Activated naive CD4-positive, alpha-beta T cell treated with anti-CD3 and anti-CD28 coated beads, Interleukin-2, amount 50 U/mL, for 72 hours (primary cell): Measurements from ENCODE around the gene OSBPL10. TPM values are rescaled to one million over a fixed set of nuclear protein-coding genes. Genes with fewer than 3 reads are reported as not detected.
"Not testable (repeated sequence)": the region's sequence is repeated elsewhere in the genome, so short reads cannot be mapped to it uniquely, and the experiment has no call there.

Source experiments
- ATAC-seq, 2 donors: fragments of 150-1000 bp; cut with Tn5 transposase; 2 replicates each; pipeline ENCODE4 v1.10.0; 2021; ENCODE audit warnings: mild to moderate bottlenecking in 2 of 2, moderate library complexity in 2 of 2
- DNase-seq, 2 donors: peaks; one replicate each; pipeline ENCODE4 v3.0.0; 2021 to 2022; ENCODE audit warnings: low spot score in 2 of 2
- H3K27ac Mint-ChIP-seq, 2 donors: one replicate each; pipeline ENCODE4 v1.8.0; 2022; ENCODE audit warnings: mild to moderate bottlenecking in 2 of 2, mixed read lengths in 2 of 2
- H3K36me3 Mint-ChIP-seq, 2 donors: one replicate each; pipeline ENCODE4 v1.8.0; 2022; ENCODE audit warnings: mixed read lengths in 2 of 2
- H3K9me3 Mint-ChIP-seq, 2 donors: one replicate each; pipeline ENCODE4 v1.8.0; 2022; ENCODE audit warnings: mixed read lengths in 2 of 2
- total RNA-seq, 2 donors: library from RNA; stranded (reverse); gene quantifications; one replicate each; pipeline ENCODE4 v1.2.3, GENCODE V29; 2022

The OSBPL10 gene, protein sequence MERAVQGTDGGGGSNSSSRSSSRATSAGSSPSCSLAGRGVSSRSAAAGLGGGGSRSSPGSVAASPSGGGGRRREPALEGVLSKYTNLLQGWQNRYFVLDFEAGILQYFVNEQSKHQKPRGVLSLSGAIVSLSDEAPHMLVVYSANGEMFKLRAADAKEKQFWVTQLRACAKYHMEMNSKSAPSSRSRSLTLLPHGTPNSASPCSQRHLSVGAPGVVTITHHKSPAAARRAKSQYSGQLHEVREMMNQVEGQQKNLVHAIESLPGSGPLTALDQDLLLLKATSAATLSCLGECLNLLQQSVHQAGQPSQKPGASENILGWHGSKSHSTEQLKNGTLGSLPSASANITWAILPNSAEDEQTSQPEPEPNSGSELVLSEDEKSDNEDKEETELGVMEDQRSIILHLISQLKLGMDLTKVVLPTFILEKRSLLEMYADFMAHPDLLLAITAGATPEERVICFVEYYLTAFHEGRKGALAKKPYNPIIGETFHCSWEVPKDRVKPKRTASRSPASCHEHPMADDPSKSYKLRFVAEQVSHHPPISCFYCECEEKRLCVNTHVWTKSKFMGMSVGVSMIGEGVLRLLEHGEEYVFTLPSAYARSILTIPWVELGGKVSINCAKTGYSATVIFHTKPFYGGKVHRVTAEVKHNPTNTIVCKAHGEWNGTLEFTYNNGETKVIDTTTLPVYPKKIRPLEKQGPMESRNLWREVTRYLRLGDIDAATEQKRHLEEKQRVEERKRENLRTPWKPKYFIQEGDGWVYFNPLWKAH
- 10 to 100 TPM in 1 of 2 donors, 1 to 10 TPM in 1; 1.1 to 32.6 TPM for total RNA-seq

DNA sequence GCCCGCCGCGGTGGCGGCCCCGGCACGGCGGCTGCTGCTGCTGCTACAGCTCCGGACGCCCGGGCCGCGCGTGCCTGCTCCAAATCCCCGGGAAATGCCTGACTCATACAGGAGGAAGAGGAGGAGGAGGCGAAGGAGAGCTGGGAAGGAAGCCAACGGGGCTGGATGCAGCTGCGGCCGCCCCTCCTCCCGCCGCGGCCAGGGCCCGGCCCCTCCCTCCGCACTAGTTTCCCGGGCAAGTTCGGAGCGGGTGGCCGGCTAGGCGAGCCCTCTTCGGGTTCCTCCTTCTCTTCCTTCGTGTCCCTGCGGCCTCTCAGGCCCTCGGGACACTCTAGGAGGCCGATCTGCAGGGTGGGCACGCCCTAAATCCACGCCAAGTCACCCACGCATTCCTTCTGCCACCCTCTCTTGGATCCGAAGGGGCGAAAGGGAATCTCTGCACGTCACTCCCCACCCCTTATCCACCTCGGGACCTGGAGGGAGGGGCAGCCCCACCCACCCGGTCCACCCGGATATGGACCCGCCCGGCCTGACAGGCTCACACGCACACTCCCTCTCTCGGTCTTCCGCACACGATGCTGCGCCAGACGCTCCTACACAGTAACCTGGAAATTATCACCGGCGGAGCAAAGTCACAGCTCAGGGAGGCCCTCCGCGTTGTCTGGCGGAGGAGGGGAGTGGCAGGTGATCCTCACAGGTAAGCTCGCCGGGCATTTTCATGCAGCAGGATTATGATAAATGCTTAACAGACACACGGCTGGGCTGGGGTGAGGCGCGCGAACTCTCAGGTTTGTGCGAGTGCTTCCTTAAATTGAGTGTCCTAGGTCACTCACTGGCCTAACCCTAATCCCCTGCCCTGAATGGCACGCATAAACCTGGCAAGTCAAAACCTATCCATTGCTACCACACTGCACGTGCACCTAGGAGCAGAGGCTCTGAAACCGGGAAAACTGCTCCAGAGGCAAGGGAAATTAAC, at the start of gene OSBPL10, which contains the start of gene ZNF860:
OSBPL10 (minus strand) TSS at position 57 of the 976 bp plus-strand sequence. CDS start 83 bp downstream, outside the sequence.
ZNF860 (plus strand) TSS at position 545 of the 976 bp plus-strand sequence. CDS start 7,330 bp downstream, outside the sequence.
- peak; percentile 13 to 29 for ATAC-seq
- peak in 1 of 2 donors; percentile 33 for DNase-seq
- peaks cover 8 to 33% of the 10 kb centered on the region in 2 donors for H3K36me3 Mint-ChIP-seq
- H3K27ac Mint-ChIP-seq = peak within 1 kb of the TSS in 1 of 2 donors; percentile 89
- H3K9me3 Mint-ChIP-seq = peaks cover 0 to 11% of the 10 kb centered on the region in 2 donors

DNA sequence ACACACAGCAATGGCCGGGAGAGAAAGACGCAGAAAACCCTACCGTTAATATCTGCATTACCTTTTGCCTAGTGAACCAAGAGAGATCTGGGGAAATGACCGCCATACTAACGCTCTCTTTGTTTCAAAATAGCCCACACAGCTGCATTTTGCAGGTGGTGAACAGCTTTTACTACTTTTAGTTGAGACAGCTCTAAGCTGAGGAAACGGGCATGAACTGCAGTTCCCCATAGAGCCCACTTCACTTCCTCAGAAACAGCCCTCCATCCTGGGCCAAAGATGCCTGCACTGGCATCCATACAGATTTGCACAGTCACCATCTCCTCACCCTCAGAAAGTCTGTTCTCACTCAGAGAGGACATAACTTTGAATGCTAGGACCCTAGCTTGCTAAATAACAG, 45.5 kb upstream of the OSBPL10 start:
- H3K36me3 Mint-ChIP-seq = no peaks in the 10 kb centered on the region
- no peaks in the 10 kb centered on the region for H3K9me3 Mint-ChIP-seq
- no peak for DNase-seq
- no peak for ATAC-seq
- no peak overlapping the region for H3K27ac Mint-ChIP-seq

DNA sequence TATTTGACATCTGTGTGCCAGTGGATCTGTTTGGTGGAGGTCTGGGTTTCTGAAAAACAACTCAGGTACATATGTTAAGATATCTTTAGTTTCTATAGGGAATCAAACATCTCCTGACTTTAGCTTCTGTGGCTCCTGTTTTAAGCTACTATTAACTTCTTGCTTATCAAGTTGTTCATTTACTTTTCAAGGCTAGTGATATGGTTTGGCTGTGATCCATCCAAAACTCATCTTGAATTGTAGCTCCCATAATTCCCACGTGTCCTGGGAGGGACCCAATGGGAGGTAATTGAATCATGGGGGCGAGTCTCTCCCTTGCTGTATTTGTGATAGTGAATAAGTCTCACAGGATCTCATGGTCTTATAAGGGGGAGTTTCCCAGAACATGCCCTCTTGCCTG, 41.9 kb upstream of the OSBPL10 start:
- H3K27ac Mint-ChIP-seq = no peak overlapping the region
- no peaks in the 10 kb centered on the region for H3K9me3 Mint-ChIP-seq
- ATAC-seq (no peak), DNase-seq (no peak)
- H3K36me3 Mint-ChIP-seq = no peaks in the 10 kb centered on the region

DNA sequence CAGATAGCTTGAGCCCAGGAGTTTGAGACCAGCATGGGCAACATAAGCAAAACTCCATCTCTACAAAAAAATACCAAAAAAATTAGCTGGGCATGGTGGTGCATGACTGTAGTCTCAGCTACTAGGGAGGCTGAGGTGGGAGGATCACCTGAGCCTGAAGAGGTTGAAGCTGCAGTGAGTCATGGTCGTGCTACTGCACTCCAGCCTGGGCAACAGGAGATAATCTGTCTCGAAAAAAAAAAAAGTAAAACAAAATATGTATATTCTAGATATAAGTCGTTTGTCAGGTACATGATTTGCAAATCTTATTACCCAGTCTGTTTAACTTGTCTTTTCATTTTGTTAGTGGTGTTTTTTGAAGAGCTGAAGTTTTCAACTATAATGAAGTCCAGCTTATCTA, 40.7 kb upstream of the OSBPL10 start:
- Mint-ChIP-seq H3K9me3 (no peaks in the 10 kb centered on the region), H3K36me3 (no peaks in the 10 kb centered on the region), H3K27ac (no peak overlapping the region)
- ATAC-seq (no peak), DNase-seq (no peak)

DNA sequence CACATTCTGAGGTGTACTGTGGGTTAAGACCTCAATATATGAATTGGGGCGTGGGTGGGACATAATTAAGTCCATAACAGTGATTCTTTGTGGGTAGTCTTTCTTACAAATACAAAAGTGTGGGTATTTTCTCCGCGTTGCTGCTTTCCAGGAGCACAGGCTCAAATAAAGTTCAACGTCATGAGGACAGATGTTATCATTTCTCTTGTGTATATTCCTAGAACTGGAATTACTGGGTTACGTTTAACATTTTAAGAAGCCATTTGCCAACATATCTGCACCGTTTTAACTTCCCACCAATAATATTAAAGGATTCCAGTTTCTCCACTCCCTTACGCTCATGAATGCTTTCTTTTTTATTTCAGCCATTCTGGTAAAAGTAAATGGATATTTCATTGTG, 40.1 kb upstream of the OSBPL10 start:
- ATAC-seq (no peak), DNase-seq (no peak)
- Mint-ChIP-seq H3K36me3 (no peaks in the 10 kb centered on the region), H3K27ac (no peak overlapping the region), H3K9me3 (no peaks in the 10 kb centered on the region)

DNA sequence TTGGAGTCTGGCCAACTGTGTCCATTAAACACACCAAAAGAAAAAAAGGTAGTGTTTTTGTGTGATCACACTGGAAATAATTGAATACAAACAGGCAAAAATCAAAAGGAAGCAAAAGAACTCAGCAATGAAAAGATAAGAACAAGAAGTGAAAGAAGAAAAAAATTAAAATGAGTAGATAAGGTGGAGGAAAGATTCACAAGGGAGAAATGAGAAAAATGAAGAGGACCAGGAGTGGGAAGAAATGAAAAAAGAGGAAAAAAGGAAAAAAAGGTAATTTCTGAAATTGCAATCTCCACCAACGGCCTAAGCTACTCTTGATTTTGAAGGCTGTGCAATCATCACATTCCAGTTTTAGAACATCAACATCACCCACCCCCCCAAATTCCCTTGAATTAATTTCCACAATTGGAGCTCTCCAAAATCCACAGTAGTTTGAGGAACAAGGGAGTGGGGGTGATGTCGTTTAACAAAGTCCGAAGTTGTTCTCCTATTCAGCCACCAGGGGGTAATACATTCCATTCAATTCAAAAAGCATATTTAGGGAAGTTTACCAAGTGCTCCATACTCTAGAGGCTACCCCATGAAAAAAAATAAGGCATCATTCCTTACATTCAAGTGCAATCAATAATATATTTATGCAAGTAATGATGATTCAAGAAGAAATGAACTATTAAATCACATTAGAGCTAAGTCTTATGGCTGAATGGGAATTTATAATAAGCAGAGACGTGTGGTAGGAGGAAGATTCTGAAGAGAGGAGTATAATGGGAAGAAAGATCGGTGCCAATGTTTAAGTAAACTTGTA, 37.9 kb upstream of the OSBPL10 start:
- DNase-seq (no peak), ATAC-seq (peak in 1 of 2 donors; percentile 41)
- H3K27ac Mint-ChIP-seq = no peak overlapping the region
- H3K36me3 Mint-ChIP-seq = no peaks in the 10 kb centered on the region
- H3K9me3 Mint-ChIP-seq = no peaks in the 10 kb centered on the region

DNA sequence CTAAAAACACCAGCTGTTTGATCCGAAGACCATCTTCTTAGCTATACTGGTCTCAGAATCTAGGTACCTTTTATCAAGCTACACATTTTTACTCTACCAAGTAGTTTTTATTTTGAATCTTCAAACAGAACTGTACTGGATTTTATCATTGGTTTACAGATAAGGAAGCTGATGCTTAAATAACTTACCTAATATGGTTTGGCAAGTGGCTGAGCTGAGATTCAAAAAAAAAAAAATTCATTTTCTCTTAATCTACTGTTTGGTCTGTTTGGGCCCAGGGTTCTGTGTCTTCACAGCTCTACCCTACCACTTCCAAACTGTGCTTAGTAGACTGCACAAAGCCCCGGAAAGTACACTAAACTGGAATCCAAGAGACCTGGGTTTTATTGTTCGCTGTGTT, 36.2 kb upstream of the OSBPL10 start:
- Mint-ChIP-seq H3K27ac (no peak overlapping the region), H3K9me3 (no peaks in the 10 kb centered on the region), H3K36me3 (no peaks in the 10 kb centered on the region)
- no peak for DNase-seq
- no peak for ATAC-seq

DNA sequence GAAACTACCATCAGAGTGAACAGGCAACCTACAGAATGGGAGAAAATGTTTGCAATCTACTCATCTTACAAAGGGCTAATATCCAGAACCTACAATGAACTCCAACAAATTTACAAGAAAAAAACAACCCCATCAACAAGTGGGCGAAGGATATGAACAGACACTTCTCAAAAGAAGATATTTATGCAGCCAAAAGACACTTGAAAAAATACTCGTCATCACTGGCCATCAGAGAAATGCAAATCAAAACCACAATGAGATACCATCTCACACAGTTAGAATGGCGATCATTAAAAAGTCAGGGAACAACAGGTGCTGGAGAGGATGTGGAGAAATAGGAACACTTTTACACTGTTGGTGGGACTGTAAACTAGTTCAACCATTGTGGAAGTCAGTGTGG, 34.6 kb upstream of the OSBPL10 start:
- not testable (repeated sequence) for ATAC-seq, H3K27ac Mint-ChIP-seq, DNase-seq, H3K9me3 Mint-ChIP-seq, H3K36me3 Mint-ChIP-seq

DNA sequence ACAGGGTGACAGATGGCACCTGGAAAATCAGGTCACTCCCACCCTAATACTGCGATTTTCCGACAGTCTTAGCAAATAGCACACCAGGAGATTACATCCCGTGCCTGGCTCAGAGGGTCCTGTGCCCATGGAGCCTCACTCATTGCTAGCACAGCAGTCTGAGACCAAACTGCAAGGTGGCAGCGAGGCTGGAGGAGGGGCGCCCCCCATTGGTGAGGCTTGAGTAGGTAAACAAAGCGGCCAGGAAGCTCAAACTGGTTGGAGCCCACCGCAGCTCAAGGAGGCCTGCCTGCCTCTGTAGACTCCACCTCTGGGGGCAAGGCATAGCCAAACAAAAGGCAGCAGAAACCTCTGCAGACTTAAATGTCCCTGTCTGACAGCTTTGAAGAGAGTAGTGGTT, 29.6 kb upstream of the OSBPL10 start:
- not testable (repeated sequence) for H3K9me3 Mint-ChIP-seq, H3K27ac Mint-ChIP-seq, DNase-seq, H3K36me3 Mint-ChIP-seq, ATAC-seq

DNA sequence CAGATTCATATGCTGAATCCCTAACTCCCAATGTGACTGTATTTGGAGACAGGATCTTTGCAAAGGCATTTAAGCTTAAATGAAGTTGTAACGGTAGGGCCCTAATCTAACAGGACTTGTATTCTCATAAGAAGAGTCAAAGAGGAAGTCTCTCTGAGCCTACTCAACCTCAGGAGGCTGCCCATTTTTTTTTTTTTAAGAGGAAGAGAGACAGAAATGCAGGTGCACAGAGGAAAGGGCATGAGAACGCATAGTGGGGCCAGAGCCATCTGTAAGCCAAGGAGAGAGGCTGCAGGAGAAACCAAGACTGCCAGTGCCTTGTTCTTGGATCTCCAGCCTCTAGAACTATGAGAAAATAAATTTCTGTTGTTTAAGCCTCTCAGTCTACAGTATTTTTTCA, 28.9 kb upstream of the OSBPL10 start:
- H3K27ac Mint-ChIP-seq = no peak overlapping the region
- H3K36me3 Mint-ChIP-seq = no peaks in the 10 kb centered on the region
- ATAC-seq = no peak

DNA sequence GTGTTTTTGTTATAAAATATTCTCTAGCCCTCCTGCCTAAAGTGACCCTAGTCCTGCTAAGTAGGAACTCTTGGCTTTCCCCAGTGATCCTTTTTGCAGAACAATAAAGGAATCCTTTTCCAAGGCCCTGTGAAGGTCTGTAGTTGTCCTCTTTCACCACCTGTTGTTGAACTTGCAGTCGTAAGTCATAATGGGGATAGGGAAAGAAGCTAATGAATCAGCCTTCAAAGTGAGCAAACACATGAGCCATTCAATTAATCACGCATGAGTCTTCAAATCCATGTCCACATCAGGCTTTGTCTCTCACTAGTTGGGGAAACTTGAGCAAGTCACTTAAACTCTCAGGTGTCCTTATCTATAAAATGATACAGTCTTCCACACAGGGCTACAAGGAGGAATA, 28.0 kb upstream of the OSBPL10 start:
- ATAC-seq (peak in 1 of 2 donors; percentile 65), DNase-seq (no peak)
- Mint-ChIP-seq H3K9me3 (no peaks in the 10 kb centered on the region), H3K36me3 (no peaks in the 10 kb centered on the region), H3K27ac (no peak overlapping the region)

More for the DNA sequence above, 28.9 kb upstream of the OSBPL10 start:
- H3K9me3 Mint-ChIP-seq = no peaks in the 10 kb centered on the region
- no peak for DNase-seq

DNA sequence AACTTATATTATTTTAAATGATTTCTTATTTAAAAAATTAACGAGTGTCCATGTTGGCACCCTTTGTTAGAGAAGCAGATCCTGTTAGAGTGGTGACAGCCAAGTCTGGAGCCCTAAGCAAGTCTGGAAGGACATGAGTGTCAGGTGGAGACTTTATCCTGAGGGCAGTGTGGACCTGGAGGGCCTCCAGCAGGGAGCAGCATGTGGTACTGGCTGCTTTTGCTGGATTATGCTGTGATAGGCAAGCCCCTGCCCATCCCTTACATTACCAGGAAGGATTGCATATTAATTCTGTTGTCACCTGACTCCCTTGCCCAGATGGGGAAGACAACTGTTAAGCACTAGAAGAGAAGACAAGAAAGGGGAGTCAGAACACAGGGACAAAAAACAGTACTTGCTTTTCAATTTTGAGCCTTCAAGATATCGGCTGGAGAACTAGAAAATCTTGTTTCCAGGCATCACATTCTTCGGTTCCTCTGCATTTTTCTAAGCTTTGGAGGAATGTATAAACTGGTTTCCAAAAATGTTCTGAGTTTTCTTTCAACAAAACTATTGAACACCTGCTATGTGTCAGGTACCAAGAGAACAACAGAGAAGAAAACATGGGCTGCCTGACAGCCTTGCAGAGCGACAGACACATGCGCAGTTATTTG, 23.2 kb upstream of the OSBPL10 start:
- no peaks in the 10 kb centered on the region for H3K9me3 Mint-ChIP-seq
- no peaks in the 10 kb centered on the region for H3K36me3 Mint-ChIP-seq
- ATAC-seq = no peak
- no peak overlapping the region for H3K27ac Mint-ChIP-seq
- DNase-seq = no peak

DNA sequence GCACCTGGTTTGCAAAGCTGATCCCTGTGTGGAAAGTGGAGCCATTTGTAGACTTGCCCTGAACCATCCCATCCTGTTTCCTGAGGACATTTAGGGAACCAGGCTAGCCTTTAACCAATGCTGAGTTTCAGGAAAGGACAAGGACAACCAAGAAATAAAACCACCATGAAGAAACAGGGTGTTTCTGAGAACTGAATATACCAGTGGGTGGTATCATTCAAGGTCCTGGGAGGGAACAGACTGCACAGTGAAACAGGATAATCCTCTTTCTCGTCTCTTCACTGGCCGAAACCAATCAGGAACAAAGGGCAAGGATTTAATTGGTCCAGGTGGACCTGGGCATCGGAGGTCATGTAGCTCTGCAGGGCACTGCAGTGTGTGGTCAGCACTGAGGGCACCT, 22.3 kb upstream of the OSBPL10 start:
- DNase-seq (no peak), ATAC-seq (no peak)
- Mint-ChIP-seq H3K27ac (no peak overlapping the region), H3K36me3 (peaks cover 0 to 6% of the 10 kb centered on the region in 2 donors), H3K9me3 (peaks cover 0 to 6% of the 10 kb centered on the region in 2 donors)

DNA sequence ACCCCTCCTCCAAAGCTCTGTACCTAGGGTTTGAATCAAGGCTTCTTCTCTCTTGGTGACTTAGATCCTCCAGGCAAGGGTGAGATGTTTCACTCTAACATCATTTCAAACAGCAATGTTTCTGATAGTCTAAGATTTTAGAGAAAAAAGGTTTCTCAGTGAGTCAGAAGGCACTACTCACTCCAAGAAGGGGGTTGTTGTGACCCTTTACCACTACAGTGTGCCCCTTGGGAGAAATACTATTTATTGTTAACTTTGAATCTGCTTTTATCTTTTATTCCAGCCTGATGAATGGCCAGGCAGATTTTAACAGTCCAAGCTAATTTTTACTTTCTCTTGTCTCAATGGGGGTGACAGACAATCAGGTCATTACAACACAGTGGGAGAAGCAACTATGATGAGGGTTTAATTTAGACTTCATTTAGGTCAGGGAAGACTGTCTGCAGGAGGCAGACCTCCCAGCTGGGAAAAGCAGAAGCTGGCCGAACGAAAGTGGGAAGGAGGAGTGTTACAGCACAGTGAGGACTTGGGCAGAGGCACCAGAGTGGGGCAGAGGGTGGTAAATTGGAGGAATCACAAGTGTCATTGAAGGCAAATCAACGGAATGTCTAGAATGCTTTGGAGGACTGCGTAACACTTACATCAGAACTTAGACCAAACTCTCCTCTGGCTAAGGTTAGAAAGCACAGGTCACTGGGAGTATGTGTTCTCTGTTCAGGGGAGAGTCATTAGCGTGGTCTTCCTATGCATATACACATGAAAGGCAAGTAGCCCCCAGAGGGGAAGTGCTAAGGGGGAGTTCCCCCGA, 21.7 kb upstream of the OSBPL10 start:
- Mint-ChIP-seq H3K9me3 (peaks cover 0 to 6% of the 10 kb centered on the region in 2 donors), H3K27ac (peak overlapping the region in 1 of 2 donors; percentile 51), H3K36me3 (peaks cover 0 to 6% of the 10 kb centered on the region in 2 donors)
- ATAC-seq (peak in 1 of 2 donors; percentile 99), DNase-seq (no peak)
